ENCODE data around the gene NUP210L. TPM values are rescaled to one million over a fixed set of nuclear protein-coding genes. Genes with fewer than 3 reads are reported as not detected.
A peak's percentile ranks its signal among the peaks of the same experiment; 100 is the strongest.

NUP210L gene
- total and polyA plus RNA-seq, 2 donors (not counting 3 experiments of a cell fraction or from before 2014, with no cell fraction given) = 0.01 to 0.07 TPM

DNA sequence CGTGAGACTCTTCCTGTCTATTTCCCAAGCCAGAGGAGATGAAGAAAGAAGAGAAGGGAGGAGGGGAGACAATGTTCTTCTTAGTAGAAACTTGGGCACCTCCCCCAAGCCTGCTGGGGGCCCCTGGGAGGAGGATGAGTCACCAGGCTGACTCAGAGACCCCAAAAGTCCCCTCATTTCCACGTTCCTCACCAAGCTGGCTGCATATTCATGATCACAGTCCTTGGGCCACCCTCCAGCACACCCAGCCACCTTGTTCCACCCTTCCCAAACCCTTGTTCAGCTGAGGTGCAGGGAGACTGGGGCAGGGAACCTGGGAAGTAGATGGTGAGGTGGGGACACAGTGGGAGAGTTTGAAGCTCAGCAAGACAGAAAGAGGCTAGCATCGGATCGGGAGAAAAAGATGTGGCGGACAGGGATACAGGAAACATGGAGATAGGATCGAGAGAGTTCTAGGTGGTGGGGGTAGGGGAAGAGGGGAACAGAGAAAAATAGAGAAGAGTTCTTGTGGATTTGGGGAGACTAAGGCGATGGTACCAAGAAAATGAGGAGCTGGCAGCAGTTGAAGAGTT, 169.4 kb downstream of the NUP210L start:
- Histone ChIP-seq H2AFZ (ENCODE audit: low read depth, low read length) (peak overlapping the region; percentile 65), H3K9me1 (replicated peaks; ENCODE audit: control insufficient read depth, extremely low read depth, insufficient read depth, low read length) (no peaks in the 10 kb centered on the region), H3K4me1 (ENCODE audit: control insufficient read depth, extremely low read depth, insufficient read depth, low read length) (peaks cover 19% of the 10 kb centered on the region), H3K27ac (ENCODE audit: insufficient read depth, low read depth, low read length) (peak overlapping the region; percentile 54), H3K4me2 (ENCODE audit: insufficient read depth, low read length) (peak overlapping the region; percentile 91), H3K9ac (replicated peaks; ENCODE audit: extremely low read depth, insufficient read depth, low read length) (peak overlapping the region; percentile 78), H3K79me2 (ENCODE audit: control insufficient read depth, insufficient read depth, low read length) (peaks cover 16% of the 10 kb centered on the region), H3K27me3 (ENCODE audit: control insufficient read depth in 2 of 2, insufficient read depth in 2 of 2, low read length in 2 of 2) (no peaks in the 10 kb centered on the region), H3K9me3 (replicated peaks; ENCODE audit: control insufficient read depth, insufficient read depth, low read length) (no peaks in the 10 kb centered on the region), H3K36me3 (ENCODE audit: control insufficient read depth in 2 of 2, extremely low read depth in 1 of 2, insufficient read depth in 2 of 2, low read length in 2 of 2) (peaks cover 5 to 10% of the 10 kb centered on the region in 2 experiments), H3K4me3 (replicated peaks in 1 of 3; ENCODE audit: insufficient read depth in 1 of 3, low read depth in 1 of 3, low read length in 3 of 3) (peak overlapping the region; percentile 66 to 94 (median 81)), H4K20me1 (replicated peaks; ENCODE audit: control insufficient read depth, extremely low read depth, insufficient read depth, low read length) (no peaks in the 10 kb centered on the region)
- intact Hi-C loops (cut with micrococcal nuclease) = loop anchor here (1.0 to 5.0 kb wide), 2 partner anchors 27 to 287 kb away; partner anchors contain the start of genes CRTC2 and HAX1
- TSS peak; percentile 26 for BruUV-seq (replicated peaks)
- peak; percentile 60 for TF ChIP-seq JUN (IDR thresholded peaks at IDR 0.05; ENCODE audit: borderline replicate concordance, insufficient read depth, insufficient read length, low read depth)
- no peak for TF ChIP-seq GATA2 (IDR thresholded peaks at IDR 0.05; ENCODE audit: insufficient read depth, insufficient read length, low read depth, low read length)
- peak; percentile 89 for TF ChIP-seq FOS (IDR thresholded peaks at IDR 0.05; ENCODE audit: borderline replicate concordance, insufficient read depth, low read length)
- TF ChIP-seq POLR2AphosphoS5 (IDR thresholded peaks at IDR 0.05; ENCODE audit: insufficient read depth, low read depth, low read length) = peak; percentile 39
- peak; percentile 68 for DNase-seq (ENCODE audit: low read depth, low spot score)
- ChIA-PET POLR2A (no interaction called here), CTCF (interaction anchor here (1.0 to 2.7 kb wide), 8 partner anchors 8 to 307 kb away, joined by 4 to 65 read pairs (median 14); partner anchors contain the start of genes DENND4B, JTB, NPR1 and SLC39A1)
- dilution Hi-C loops (cut with MboI; ENCODE audit: extremely low pct_ligation_motif_present, low sequenced_read_pairs) = no loop called here
- peak; percentile 78 for FAIRE-seq

DNA sequence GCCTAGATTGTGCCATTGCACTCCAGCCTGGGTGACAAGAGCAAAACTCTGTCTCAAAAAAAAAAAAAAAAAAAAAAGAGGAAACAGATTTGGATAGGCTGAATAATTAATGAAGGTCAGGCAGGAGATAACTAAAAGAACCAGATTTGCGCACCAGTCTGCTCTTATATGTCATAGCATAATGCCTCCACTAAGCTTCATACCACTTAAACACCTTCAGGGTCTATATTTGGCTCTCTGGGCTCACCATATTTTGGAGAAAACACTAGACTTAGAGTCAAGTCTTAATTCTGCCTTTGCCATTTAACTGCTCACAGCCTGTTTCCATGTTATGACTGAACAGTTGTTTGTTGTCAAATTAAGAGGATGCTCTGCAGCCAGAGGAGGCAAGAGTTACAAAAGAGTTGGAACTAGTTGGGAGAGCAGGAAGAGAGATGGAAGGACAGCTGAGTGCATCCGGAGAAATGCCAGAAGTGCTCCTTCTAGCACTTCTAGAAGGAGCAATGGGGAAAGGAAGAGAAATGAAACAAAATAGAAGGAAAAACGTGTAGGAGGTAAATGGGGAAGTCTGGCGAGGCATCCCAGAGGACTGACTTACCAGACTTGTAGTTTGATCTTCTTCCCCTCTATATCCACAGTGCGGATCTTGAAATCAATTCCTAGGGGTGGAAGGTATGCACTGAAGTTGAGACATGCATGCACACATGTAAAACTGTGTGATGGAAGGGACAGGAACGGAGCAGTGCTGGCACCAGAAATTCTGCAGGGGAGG, 170.6 kb downstream of the NUP210L start:
- no peaks in the 10 kb centered on the region for H4K20me1 ChIP-seq (replicated peaks; ENCODE audit: control insufficient read depth, extremely low read depth, insufficient read depth, low read length)
- peaks cover 5 to 10% of the 10 kb centered on the region in 2 experiments for H3K36me3 ChIP-seq (ENCODE audit: control insufficient read depth in 2 of 2, extremely low read depth in 1 of 2, insufficient read depth in 2 of 2, low read length in 2 of 2)
- intact Hi-C loops (cut with micrococcal nuclease) = no loop called here
- no peak for FAIRE-seq
- H3K27ac ChIP-seq (ENCODE audit: insufficient read depth, low read depth, low read length) = no peak overlapping the region
- POLR2A ChIA-PET = no interaction called here
- DNase-seq (ENCODE audit: low read depth, low spot score) = no peak
- H3K9me1 ChIP-seq (replicated peaks; ENCODE audit: control insufficient read depth, extremely low read depth, insufficient read depth, low read length) = no peaks in the 10 kb centered on the region
- no peak overlapping the region for H3K9ac ChIP-seq (replicated peaks; ENCODE audit: extremely low read depth, insufficient read depth, low read length)
- BruUV-seq (replicated peaks) = no TSS peak
- H3K79me2 ChIP-seq (ENCODE audit: control insufficient read depth, insufficient read depth, low read length) = peaks cover 16% of the 10 kb centered on the region
- peak overlapping the region in 1 of 3 experiments; percentile 81 for H3K4me3 ChIP-seq (replicated peaks in 1 of 3; ENCODE audit: insufficient read depth in 1 of 3, low read depth in 1 of 3, low read length in 3 of 3)
- H3K4me2 ChIP-seq (ENCODE audit: insufficient read depth, low read length) = peak overlapping the region; percentile 91
- no peaks in the 10 kb centered on the region for H3K9me3 ChIP-seq (replicated peaks; ENCODE audit: control insufficient read depth, insufficient read depth, low read length)
- H3K27me3 ChIP-seq (ENCODE audit: control insufficient read depth in 2 of 2, insufficient read depth in 2 of 2, low read length in 2 of 2) = no peaks in the 10 kb centered on the region
- dilution Hi-C loops (cut with MboI; ENCODE audit: extremely low pct_ligation_motif_present, low sequenced_read_pairs) = no loop called here
- peaks cover 19% of the 10 kb centered on the region for H3K4me1 ChIP-seq (ENCODE audit: control insufficient read depth, extremely low read depth, insufficient read depth, low read length)
- CTCF ChIA-PET = interaction anchor here (0.7 to 2.2 kb wide), 2 partner anchors 10 to 38 kb away, joined by 3 to 9 read pairs; partner anchors contain the start of gene DENND4B
- TF ChIP-seq GATA2 (IDR thresholded peaks at IDR 0.05; ENCODE audit: insufficient read depth, insufficient read length, low read depth, low read length) (no peak), POLR2A (IDR thresholded peaks at IDR 0.05; ENCODE audit: low read depth, low read length) (no peak), MYC (IDR thresholded peaks at IDR 0.05; ENCODE audit: low read depth, low read length) (no peak), EZH2 (IDR thresholded peaks at IDR 0.05; ENCODE audit: borderline replicate concordance, low read depth, low read length, severe bottlenecking) (no peak), FOS (IDR thresholded peaks at IDR 0.05; ENCODE audit: borderline replicate concordance, insufficient read depth, low read length) (no peak), JUN (IDR thresholded peaks at IDR 0.05; ENCODE audit: borderline replicate concordance, insufficient read depth, insufficient read length, low read depth) (no peak), POLR2AphosphoS5 (IDR thresholded peaks at IDR 0.05; ENCODE audit: insufficient read depth, low read depth, low read length) (no peak)
- TF ChIP-seq, protein P1, sequence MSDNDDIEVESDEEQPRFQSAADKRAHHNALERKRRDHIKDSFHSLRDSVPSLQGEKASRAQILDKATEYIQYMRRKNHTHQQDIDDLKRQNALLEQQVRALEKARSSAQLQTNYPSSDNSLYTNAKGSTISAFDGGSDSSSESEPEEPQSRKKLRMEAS (IDR thresholded peaks at IDR 0.05; ENCODE audit: insufficient read depth, insufficient read length) = no peak
- TF ChIP-seq, protein P2, sequence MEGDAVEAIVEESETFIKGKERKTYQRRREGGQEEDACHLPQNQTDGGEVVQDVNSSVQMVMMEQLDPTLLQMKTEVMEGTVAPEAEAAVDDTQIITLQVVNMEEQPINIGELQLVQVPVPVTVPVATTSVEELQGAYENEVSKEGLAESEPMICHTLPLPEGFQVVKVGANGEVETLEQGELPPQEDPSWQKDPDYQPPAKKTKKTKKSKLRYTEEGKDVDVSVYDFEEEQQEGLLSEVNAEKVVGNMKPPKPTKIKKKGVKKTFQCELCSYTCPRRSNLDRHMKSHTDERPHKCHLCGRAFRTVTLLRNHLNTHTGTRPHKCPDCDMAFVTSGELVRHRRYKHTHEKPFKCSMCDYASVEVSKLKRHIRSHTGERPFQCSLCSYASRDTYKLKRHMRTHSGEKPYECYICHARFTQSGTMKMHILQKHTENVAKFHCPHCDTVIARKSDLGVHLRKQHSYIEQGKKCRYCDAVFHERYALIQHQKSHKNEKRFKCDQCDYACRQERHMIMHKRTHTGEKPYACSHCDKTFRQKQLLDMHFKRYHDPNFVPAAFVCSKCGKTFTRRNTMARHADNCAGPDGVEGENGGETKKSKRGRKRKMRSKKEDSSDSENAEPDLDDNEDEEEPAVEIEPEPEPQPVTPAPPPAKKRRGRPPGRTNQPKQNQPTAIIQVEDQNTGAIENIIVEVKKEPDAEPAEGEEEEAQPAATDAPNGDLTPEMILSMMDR (IDR thresholded peaks at IDR 0.05; ENCODE audit: extremely low read depth in 1 of 2, insufficient read depth in 1 of 2, low read depth in 1 of 2, low read length in 2 of 2) = no peak
- no peak overlapping the region for H2AFZ ChIP-seq (ENCODE audit: low read depth, low read length)

All from endothelial cell of umbilical vein (primary cell).